ENCODE measurements around the gene SCAMP4.

Gene SCAMP4

GRCh38 chr19:1912760-1913505 lies 7.7 kb downstream of the SCAMP4 start:
- DNase-seq (ENCODE audit: low spot score) = no peak

DNA sequence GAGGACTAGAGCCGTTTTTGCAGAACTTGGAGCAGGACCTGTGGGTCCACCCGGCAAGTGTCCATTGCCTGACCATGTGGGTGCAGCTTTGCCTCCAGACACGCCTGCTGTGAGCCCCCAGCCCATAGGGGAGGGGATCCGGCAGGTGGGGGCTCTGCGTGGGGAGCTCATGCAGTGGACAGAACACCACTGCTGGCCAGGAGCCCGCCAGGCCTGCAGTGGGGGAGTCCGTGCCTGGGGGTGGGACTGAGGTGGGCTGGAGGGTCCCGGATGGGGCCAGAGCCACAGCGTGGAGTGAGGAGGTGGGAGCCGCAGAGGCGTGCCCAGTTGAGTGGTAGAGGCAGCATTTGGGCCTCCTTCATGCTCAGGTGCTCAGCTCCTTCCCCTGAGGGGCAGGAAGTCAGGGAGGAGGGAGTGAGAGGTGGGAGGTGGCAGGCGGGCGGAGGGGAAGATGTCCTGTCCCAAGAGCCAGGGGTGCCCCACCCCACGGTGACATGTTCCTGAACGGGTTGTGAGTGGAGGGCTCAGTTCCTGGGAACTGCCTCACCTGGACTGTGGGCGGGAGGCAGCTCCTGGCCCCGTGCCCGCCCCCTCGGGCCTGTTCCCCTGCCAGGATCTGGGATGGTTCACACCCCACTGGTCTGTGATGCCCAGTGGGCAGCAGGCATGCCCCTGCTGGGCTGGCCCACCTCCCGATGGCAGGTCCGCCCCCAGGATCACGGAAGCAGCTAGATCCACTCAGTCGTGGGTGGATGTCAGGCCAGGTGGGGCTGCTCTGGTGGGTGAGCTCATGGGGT lies 8.8 kb downstream of the SCAMP4 start:
- no peak for DNase-seq (ENCODE audit: low spot score)

GRCh38 chr19:1914826-1915341 lies 9.7 kb downstream of the SCAMP4 start:
- DNase-seq (ENCODE audit: low spot score) = no peak

DNA sequence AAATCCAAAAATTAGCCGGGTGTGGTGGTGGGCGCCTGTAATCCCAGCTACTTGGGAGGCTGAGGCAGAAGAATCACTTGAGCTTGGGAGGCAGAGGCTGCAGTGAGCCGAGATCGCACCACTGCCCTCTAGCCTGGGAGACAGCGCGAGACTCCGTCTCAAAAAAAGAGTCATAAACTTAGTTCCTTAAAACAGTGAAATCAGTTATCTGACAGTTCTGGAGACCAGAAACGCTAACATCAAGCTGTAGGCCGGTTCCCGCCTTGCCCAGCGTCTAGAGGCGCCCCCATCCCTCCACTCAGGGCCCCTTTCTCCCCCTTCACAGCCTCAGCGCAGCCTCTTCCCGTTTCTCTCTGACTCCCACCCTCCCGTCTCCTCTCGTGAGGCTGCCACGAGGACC lies 11.9 kb downstream of the SCAMP4 start:
- DNase-seq (ENCODE audit: low spot score) = no peak

- no peak for DNase-seq (ENCODE audit: low spot score)
Observed at GRCh38 chr19:1917926-1918325, 12.7 kb downstream of the SCAMP4 start.

GRCh38 chr19:1918975-1919374 lies 13.8 kb downstream of the SCAMP4 start:
- no peak for DNase-seq (ENCODE audit: low spot score)

DNA sequence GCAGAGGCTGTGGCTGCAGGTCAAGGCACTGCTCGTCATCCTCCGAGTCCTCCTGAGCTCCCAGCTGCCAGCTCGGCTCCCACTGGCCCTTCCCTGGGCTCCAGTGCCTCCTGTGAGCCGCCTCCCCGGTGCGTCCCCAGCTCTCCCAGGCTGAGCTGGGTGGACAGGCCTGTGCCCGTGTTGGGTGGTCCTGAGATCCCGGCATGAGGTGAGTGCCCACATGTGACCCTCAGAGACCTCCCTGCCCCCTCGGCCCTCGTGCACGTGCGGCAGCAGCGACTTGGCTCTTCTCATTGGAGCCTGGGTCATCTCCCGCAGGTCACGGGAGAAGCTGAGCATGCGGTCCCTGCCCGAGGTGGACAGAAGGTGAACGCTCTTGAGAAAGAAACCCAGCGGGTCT lies 15.4 kb downstream of the SCAMP4 start:
- no peak for DNase-seq (ENCODE audit: low spot score)

GRCh38 chr19:1921326-1921725 lies 16.1 kb downstream of the SCAMP4 start:
- DNase-seq (ENCODE audit: low spot score) = no peak

DNA sequence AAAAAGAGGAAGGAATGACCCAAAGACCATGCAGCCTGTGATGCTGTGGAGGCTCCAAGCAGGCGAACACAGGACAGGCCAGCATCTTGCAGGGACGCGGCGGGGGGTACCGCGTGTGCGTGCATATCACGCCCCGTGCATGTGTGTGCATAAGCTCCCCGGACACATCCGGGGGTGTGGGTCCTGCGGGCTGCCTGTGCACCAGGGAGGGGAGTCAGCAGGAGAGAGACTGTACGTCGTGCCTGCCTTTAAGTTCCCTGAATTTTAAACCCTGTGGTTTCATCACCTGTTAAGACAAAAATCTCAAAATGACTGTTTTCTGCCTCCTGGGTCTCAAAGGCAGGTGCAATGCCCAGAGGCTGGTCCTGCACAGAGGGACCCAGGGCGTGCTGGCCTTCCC lies 16.6 kb downstream of the SCAMP4 start:
- DNase-seq (ENCODE audit: low spot score) = no peak

DNA sequence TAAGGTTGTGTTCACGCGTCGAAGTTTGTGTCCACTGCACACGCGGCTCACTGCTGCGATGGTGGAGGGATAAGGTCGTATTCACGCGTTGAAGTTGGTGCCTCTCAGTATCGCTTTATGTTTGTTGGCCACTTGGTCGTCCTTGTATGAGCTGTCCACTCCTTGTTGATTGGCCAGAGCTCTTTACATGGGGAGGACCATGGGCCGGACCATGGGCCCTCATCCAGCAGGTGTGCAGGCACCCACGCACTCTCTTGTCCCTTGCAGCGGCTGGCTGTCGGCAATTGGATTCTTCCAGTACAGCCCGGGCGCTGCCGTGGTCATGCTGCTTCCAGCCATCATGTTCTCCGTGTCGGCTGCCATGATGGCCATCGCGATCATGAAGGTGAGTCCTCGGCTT lies 17.6 kb downstream of the SCAMP4 start:
- no peak for DNase-seq (ENCODE audit: low spot score)

GRCh38 chr19:1923319-1923718 lies 18.1 kb downstream of the SCAMP4 start:
- no peak for DNase-seq (ENCODE audit: low spot score)

DNA sequence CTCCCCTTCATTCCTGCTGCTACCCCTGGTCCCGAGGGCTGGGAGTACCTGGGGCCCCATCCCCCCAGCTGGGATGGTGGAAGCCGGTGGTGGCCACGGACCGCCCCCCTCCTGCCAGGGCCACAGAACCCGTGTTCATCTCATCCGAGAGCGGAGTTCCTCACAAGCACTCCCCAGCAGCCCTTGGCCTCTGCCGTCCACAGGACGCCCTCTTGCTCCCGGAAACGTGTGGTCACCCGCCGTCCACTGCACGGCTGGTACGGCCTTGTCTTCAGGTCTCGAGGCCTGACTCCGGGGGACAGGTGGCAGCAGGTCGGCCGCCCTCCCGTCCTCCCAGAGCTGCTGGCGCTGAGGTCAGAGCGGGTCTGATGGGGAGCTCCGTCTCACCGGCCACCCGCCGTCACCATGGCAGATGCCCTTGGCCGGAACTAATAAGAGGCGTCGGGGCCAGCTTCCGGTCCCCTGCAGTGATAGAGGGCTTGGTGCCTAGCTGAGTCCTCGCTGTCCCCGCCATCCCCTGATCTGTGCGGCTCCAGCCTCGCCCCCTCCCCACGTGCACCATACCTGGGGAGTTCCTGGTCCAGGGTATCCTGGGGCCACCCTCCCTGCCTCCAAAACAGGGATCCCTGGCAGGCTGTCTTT lies 19.2 kb downstream of the SCAMP4 start:
- no peak for DNase-seq (ENCODE audit: low spot score)

DNA sequence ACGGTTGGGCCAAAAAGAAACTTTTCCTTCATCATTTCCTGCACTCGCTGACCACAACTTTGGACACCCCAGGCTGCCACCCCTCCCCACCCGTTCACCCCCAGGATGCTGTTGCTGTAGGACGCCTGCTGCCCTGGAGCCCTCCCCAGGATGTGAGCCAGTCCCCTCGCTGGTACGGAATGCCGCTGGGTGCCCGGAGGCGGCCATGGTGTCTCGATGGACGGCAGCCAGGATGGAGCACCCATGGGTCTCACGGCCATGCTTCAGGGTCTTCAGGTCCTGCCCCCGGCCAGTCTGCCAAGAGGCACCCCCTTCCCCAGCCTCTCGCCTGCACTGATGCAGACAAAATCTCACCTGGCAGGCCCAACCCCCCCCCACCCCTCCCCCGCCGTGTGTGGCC lies 20.3 kb downstream of the SCAMP4 start:
- DNase-seq (ENCODE audit: low spot score) = no peak

DNA sequence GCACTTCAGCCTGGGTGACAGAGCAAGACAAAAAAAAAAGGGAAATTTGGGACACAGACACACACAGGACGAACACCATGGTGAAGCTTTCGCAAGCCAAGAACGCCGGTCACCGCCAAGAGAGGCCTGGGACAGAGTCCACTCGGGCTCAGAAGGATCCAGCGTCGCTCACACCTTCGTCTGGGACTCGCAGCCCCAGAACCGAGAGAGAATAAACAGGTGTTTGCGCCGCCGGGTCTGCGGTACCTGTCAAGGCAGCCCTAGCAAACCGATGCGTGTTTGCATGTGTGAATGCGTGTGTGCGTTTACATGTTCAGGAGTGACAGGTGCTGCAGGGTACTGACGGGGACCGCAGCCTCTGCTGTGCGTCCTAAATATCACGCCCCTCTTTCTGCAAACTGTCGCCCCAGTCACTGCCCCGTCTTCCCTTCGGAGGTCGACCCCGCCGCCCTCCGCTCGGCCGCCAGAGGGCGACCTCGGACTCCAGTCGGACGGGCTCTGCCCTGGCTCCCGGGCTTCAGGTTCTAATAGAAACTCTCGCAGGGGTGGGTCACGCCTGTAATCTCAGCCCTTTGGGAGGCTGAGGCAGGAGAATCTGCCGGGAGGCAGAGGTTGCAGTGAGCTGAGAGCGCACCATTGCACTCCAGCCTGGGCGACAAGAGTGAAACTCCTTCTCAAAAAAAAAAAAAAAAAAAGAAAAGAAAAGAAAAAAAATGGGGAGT lies 24.0 kb downstream of the SCAMP4 start:
- DNase-seq (ENCODE audit: low spot score) = peak; percentile 83

DNA sequence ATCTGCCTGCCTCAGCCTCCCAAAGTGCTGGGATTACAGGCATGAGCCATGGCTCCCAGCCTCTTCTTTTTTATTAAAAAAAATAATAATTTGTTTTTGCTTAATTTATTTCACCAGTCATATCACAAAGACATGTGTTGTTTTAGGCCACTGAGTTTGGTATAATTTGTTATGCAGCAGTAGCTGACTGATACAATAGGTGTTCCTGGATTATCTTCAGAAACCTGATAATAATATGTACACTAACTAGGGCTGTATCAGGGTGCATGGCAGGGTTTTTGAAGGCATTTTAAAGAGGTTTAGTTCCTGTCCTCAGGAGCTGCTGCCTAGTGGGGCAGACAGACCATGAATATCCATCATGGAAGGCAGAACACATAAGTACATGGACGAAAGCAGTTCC lies 26.2 kb downstream of the SCAMP4 start:
- no peak for DNase-seq (ENCODE audit: low spot score)

DNA sequence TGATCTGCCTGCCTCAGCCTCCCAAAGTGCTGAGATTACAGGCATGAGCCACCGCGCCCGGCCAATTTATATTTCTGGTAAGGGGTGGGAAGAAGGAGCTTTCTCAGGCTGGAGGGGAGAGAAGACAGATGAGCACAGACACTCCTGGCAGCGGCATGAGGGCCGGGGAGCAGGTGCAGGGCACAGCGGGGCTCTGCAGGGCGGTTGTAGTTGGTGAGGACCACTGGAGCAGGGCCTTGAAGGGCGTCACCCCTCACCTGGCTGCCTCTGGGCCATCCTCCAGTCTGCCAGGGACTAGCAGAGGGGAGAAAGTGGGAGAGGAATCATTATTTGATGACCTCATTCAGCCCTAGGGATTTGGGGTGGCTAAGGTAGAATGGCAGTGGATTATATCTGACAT lies 27.2 kb downstream of the SCAMP4 start:
- DNase-seq (ENCODE audit: low spot score) = no peak

DNA sequence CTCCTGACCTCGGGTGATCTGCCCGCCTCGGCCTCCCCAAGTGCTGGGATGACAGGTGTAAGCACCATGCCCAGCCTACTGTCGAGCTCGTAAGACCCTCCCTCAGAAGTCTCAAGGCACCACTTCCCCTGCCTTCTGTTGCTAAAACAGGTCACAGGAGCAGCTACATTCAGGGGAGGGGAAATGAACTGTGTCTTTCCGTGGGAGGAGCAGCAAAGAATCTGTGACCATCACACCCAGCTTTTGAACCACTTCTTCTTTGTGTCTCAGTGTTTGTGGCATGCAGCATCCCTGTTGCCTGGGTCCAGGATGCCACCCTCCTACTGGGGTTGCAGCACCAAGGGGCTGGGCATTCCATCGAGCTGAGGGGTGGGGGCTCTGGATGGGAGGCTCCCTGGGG lies 28.0 kb downstream of the SCAMP4 start:
- DNase-seq (ENCODE audit: low spot score) = no peak

- no peak for DNase-seq (ENCODE audit: low spot score)
Observed at GRCh38 chr19:1933942-1934341, 28.7 kb downstream of the SCAMP4 start.

- peak; percentile 13 for DNase-seq (ENCODE audit: low spot score)
Observed at GRCh38 chr19:1935484-1936208, 30.4 kb downstream of the SCAMP4 start.

GRCh38 chr19:1936430-1936829 lies 31.2 kb downstream of the SCAMP4 start:
- DNase-seq (ENCODE audit: low spot score) = no peak

DNA sequence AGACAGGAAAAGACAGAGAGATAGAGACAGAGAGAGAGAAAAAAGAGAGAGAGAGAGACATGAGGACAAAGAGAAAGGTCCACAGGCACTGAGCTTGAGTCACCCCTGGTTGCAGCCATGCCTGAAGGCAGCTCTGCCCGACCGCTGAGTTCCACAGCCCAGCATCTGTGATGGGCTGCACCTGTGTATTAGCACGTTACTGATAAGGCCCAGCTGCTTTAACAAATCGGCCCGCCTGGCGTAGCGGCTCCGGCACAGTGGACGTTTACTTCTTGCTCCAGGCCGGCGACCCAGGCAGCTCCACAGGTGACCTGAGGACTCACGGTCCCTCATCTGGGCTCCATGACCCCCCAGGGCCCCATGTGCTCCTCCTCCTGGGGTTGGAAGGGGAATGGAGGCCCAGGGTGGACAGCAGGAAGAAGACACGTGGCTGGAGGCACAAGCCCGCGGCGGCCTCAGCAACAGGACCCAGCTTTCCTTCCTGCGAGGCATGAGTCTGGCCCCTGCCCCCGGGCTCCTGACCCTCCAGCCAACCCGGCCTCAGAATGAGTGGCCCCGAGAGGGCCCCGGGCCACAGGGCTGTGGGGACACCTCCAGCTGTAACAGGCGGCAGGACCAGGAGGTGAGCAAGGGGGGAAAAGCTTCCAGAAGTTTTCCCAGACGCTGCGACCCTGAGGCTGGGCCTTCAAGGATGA lies 31.9 kb downstream of the SCAMP4 start:
- DNase-seq (ENCODE audit: low spot score) = no peak

Data from CD4-positive, alpha-beta T cell treated with Interleukin-15 for 4 hours (primary cell).